Fibroblast of skin of back (primary cell): Measurements from ENCODE around the gene MFAP2.
A peak's percentile ranks its signal among the peaks of the same experiment; 100 is the strongest.

ENCODE experiments used
- DNase-seq: peaks from one replicate; pipeline ENCODE4 v3.0.0-alpha.2; 2013

Gene MFAP2

GRCh38 chr1:16927256-16927655, 53.2 kb downstream of the MFAP2 start:
- no peak for DNase-seq

GRCh38 chr1:16926491-16927073, 53.8 kb downstream of the MFAP2 start:
- peak; percentile 16 for DNase-seq

GRCh38 chr1:16925635-16926490, 54.6 kb downstream of the MFAP2 start:
- DNase-seq: no peak

- DNase-seq: no peak
These were observed 55.4 kb downstream of the MFAP2 start for GRCh38 chr1:16924919-16925477.
